AG04449 (cell line): ENCODE results near the gene DSC1.

Source experiments
- CTCF ChIA-PET: fragments of 350-600 bp; formaldehyde crosslinking; extraction: SDS; loops from one replicate; lab custom pipeline; 2021; ENCODE audit warnings: antibody characterized with exemption; lab: Yijun Ruan, JAX
- POLR2A ChIA-PET: fragments of 400-600, 350-600 bp; formaldehyde crosslinking; extraction: SDS; loops from one replicate; lab custom pipeline; 2020; ENCODE audit warnings: antibody characterized with exemption, inconsistent platforms; lab: Yijun Ruan, JAX
- DNase-seq: peaks from one replicate; pipeline ENCODE4 v3.0.0-alpha.2; 2010; ENCODE audit warnings: low read depth, low spot score
- H3K4me3 ChIP-seq: 2 replicates; pipeline ENCODE4 v1.5.1; 2011; ENCODE audit warnings: low read depth, mild to moderate bottlenecking, control low read depth, low read length
- CTCF ChIP-seq: IDR thresholded peaks from one replicate; pipeline ENCODE4 v1.5.1; 2011; ENCODE audit warnings: mild to moderate bottlenecking, moderate library complexity, low read length, control low read depth, inconsistent platforms; ENCODE audit not compliant: insufficient read depth; ENCODE audit errors: missing control alignments

Gene DSC1

DNA sequence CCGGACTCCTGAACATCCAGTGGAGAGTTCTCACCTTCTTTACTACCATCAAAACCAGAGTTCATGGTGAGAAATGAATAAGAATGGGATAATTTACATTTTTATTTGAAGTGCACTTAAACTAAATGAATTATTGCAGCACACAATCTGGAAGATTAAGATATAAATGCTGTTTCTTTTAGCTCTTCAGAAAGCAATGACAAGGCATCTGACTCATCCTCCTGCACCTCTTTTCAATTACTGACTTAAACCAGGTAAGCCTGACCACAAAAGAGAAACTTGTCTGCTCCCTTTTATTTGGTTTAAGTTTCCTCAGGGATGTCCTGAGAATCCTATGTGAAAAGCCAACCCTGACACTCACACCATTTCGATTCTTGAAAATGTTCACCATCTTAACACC lies 59.7 kb downstream of the DSC1 start:
- ChIA-PET POLR2A (no interaction called here), CTCF (no interaction called here)
- DNase-seq = no peak
- no peak overlapping the region for H3K4me3 ChIP-seq
- TF ChIP-seq CTCF = no peak

GRCh38 chr18:31102025-31102684 lies 60.5 kb downstream of the DSC1 start, which contains the start of gene DSC2:
Gene DSC2, minus strand, starts transcription at chr18:31102421. Its CDS starts 450 bp downstream, at chr18:31101971.
- CTCF ChIA-PET = no interaction called here
- POLR2A ChIA-PET = no interaction called here
- TF ChIP-seq CTCF = no peak
- no peak within 1 kb of the TSS for H3K4me3 ChIP-seq
- DNase-seq = no peak

DNA sequence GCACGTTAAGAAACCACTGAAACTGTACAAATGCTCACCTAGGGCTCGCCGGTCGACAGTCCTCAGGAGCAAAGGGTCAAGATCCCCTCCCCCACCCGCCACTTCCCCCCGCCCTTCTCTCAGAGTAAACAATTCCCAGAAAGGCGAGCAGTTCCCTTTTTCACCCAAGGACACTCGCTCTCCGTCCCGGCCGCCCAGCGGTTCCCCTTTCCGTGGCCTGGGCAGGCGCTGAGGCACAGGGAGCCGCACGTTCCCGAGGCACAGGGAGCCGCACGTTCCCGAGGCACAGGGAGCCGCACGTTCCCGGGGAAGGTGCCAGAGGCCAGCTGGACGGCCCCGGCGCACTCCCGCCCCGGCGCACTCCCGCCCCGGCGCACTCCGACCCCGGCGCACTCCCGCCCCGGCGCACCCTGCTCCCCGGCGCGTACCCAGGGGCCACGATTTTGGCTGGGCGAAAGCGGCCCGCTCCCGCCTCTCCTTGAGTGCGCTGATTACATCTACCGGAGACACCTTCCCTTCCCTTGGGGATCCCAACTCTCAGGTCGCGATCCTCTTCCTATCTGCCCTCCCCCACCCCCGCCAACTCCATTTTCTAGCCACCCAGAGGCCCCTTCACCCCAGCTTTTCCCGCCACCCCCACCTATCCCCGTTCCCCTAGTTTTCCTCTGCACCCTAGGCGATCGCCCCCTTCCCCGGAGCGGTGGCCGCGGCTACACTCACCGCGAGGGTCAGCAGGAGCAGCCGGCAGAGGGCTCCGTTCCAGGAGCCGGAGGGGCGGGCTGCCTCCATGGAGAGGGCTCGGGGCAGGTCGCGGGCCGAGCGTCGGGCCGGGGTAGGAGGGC lies 61.3 kb downstream of the DSC1 start:
- POLR2A ChIA-PET = no interaction called here
- DNase-seq = no peak
- CTCF ChIA-PET = no interaction called here
- H3K4me3 ChIP-seq = no peak overlapping the region
- TF ChIP-seq CTCF = no peak

DNA sequence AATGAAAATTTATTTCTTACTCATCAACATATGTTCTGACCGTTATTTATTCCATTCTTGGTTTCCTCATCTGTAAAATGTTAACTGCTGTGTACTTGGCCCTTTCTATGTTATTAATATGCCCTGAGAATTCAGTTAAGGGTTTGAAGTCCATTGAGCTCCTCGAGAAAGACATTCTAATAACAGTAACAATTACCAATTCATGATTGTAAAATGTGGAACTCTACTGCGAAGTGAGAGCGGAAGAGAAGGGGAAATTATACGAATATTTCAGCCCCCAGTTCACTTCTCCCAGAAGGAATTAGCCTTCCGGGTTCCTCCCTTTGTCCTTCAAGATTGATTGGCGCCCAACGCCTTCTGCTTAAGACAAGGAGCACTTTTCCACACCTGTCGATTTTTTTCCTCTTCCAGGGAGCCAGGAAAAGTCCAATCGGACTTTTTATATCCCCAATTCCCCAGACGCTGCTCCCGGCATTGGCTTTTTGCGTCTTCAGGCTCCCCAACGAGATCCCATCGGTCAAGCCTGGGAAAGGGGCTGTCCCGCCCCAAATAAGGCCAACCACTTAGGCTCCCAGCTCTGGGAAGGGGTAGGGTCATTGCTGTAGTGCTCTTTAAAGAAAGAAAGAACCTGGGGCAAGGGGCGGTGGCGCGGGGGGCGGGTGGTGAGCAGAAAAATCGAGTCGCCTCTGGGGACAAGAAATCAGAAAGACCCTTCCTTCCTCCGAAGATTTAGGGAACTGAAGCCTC lies 62.0 kb downstream of the DSC1 start:
- CTCF ChIA-PET = no interaction called here
- no peak overlapping the region for H3K4me3 ChIP-seq
- TF ChIP-seq CTCF = no peak
- POLR2A ChIA-PET = no interaction called here
- DNase-seq = no peak

GRCh38 chr18:31099450-31100230 lies 63.0 kb downstream of the DSC1 start:
- H3K4me3 ChIP-seq = no peak overlapping the region
- DNase-seq = no peak
- CTCF ChIA-PET = no interaction called here
- no peak for TF ChIP-seq CTCF
- POLR2A ChIA-PET = interaction anchor here (0.5 kb wide), 1 partner anchor 84 kb away, joined by 3 read pairs; no protein-coding TSS in a partner anchor
